H9 (cell line): ENCODE results near the gene FAM13A. TPM values are rescaled to one million over a fixed set of nuclear protein-coding genes. Genes with fewer than 3 reads are reported as not detected.

Source experiments
- DNase-seq: peaks from one replicate; pipeline ENCODE4 v3.0.0-alpha.2; 2017
- H2AFZ ChIP-seq: one replicate; pipeline ENCODE4 v1.6.1; 2013; ENCODE audit warnings: mild to moderate bottlenecking, low read length, control low read depth, moderate library complexity
- H2AK5ac ChIP-seq: 2 replicates; pipeline ENCODE4 v1.6.1; 2013; ENCODE audit warnings: low read length, control low read depth, mixed read lengths; ENCODE audit not compliant: insufficient read length
- H2BK120ac ChIP-seq: one replicate; pipeline ENCODE4 v1.6.1; 2013; ENCODE audit warnings: low read depth, mild to moderate bottlenecking, low read length, control low read depth, inconsistent platforms; ENCODE audit not compliant: poor library complexity, severe bottlenecking
- H2BK12ac ChIP-seq: 2 replicates; pipeline ENCODE4 v1.6.1; 2013; ENCODE audit warnings: low read length, control low read depth, mixed read lengths, low read depth; ENCODE audit not compliant: insufficient read length
- H2BK15ac ChIP-seq: 2 replicates; pipeline ENCODE4 v1.6.1; 2013; ENCODE audit warnings: low read depth, low read length, control low read depth
- H2BK20ac ChIP-seq: one replicate; pipeline ENCODE4 v1.6.1; 2013; ENCODE audit warnings: low read depth, mild to moderate bottlenecking, low read length, control low read depth, inconsistent platforms; ENCODE audit not compliant: poor library complexity, severe bottlenecking
- H2BK5ac ChIP-seq: 2 replicates; pipeline ENCODE4 v1.6.1; 2013; ENCODE audit warnings: low read length, control low read depth, mixed read lengths; ENCODE audit not compliant: insufficient read length
- H3K14ac ChIP-seq: 2 replicates; pipeline ENCODE4 v1.6.1; 2013; ENCODE audit warnings: low read length, control low read depth; ENCODE audit not compliant: insufficient read depth
- H3K18ac ChIP-seq: 2 replicates; pipeline ENCODE4 v1.6.1; 2013; ENCODE audit warnings: low read depth, mild to moderate bottlenecking, mixed read lengths, low read length, control low read depth; ENCODE audit not compliant: insufficient read length
- H3K23ac ChIP-seq: 2 replicates; pipeline ENCODE4 v1.6.1; 2013; ENCODE audit warnings: low read length, control low read depth, mixed read lengths, low read depth; ENCODE audit not compliant: insufficient read length
- H3K23me2 ChIP-seq: 2 replicates; pipeline ENCODE4 v1.6.1; 2013; ENCODE audit warnings: low read depth, mild to moderate bottlenecking, mixed read lengths, low read length, control low read depth; ENCODE audit not compliant: insufficient read length, poor library complexity, severe bottlenecking
- H3K27ac ChIP-seq: 2 replicates; pipeline ENCODE4 v1.5.1; 2013; ENCODE audit warnings: low read length, control low read depth, mixed read lengths, low read depth; ENCODE audit not compliant: insufficient read length
- H3K27me3 ChIP-seq: 2 replicates; pipeline ENCODE4 v1.6.1; 2013; ENCODE audit warnings: low read length, control low read depth, inconsistent platforms; ENCODE audit not compliant: insufficient read depth
- H3K4ac ChIP-seq: 2 replicates; pipeline ENCODE4 v1.6.1; 2013; ENCODE audit warnings: low read depth, mild to moderate bottlenecking, control low read depth, inconsistent platforms, low read length, moderate library complexity
- H3K4me1 ChIP-seq: 2 replicates; pipeline ENCODE4 v1.6.1; 2013; ENCODE audit warnings: low read length, control low read depth, inconsistent platforms; ENCODE audit not compliant: insufficient read depth
- H3K4me2 ChIP-seq: 2 replicates; pipeline ENCODE4 v1.6.1; 2013; ENCODE audit warnings: low read length, control low read depth, mixed read lengths; ENCODE audit not compliant: insufficient read length, insufficient read depth
- H3K56ac ChIP-seq: 2 replicates; pipeline ENCODE4 v1.6.1; 2013; ENCODE audit warnings: low read depth, mild to moderate bottlenecking, mixed read lengths, low read length, control low read depth; ENCODE audit not compliant: insufficient read length
- H3K79me1 ChIP-seq: 2 replicates; pipeline ENCODE4 v1.6.1; 2013; ENCODE audit warnings: low read depth, mild to moderate bottlenecking, moderate library complexity, low read length, control low read depth, inconsistent platforms; ENCODE audit not compliant: insufficient read depth, poor library complexity, severe bottlenecking
- H3K79me2 ChIP-seq: 2 replicates; pipeline ENCODE4 v1.6.1; 2013; ENCODE audit warnings: low read length, control low read depth, inconsistent platforms; ENCODE audit not compliant: insufficient read depth
- H3K9ac ChIP-seq: 2 replicates; pipeline ENCODE4 v1.6.1; 2013; ENCODE audit warnings: low read length, control low read depth, mixed read lengths; ENCODE audit not compliant: insufficient read length; ENCODE audit errors: extremely low read depth
- H3K9me3 ChIP-seq: one replicate; pipeline ENCODE4 v1.6.1; 2013; ENCODE audit warnings: low read depth, low read length, inconsistent platforms; ENCODE audit not compliant: control insufficient read depth
- H3T11ph ChIP-seq: one replicate; pipeline ENCODE4 v1.6.1; 2013; ENCODE audit warnings: mild to moderate bottlenecking, low read length, control low read depth, inconsistent platforms
- H4K20me1 ChIP-seq: one replicate; pipeline ENCODE4 v1.6.1; 2013; ENCODE audit not compliant: control insufficient read depth, insufficient read length, insufficient read depth
- H4K5ac ChIP-seq: 2 replicates; pipeline ENCODE4 v1.6.1; 2013; ENCODE audit warnings: low read depth, mild to moderate bottlenecking, mixed read lengths, low read length, control low read depth; ENCODE audit not compliant: insufficient read length
- H4K8ac ChIP-seq: replicated peaks from 2 replicates; pipeline ENCODE4 v1.6.1; 2013; ENCODE audit warnings: low read length, control low read depth, mixed read lengths, low read depth; ENCODE audit not compliant: insufficient read length
- H4K91ac ChIP-seq: 2 replicates; pipeline ENCODE4 v1.6.1; 2013; ENCODE audit warnings: low read depth, mild to moderate bottlenecking, moderate library complexity, mixed read lengths, low read length, control low read depth; ENCODE audit not compliant: insufficient read length
- H3K27ac Mint-ChIP-seq, 3 experiments: 2 replicates in 2 of 3; 3 replicates in 1 of 3; pipeline ENCODE4 v1.8.0; 2020 to 2021; ENCODE audit warnings: mixed read lengths in 3 of 3, mild to moderate bottlenecking in 1 of 3, moderate library complexity in 1 of 3
- H3K27me3 Mint-ChIP-seq: 2 replicates; pipeline ENCODE4 v1.8.0; 2021; ENCODE audit warnings: low read depth, mild to moderate bottlenecking, moderate library complexity, mixed read lengths
- H3K36me3 Mint-ChIP-seq, 3 experiments: 2 replicates in 2 of 3; 3 replicates in 1 of 3; pipeline ENCODE4 v1.8.0; 2020 to 2021; ENCODE audit warnings: low read depth in 3 of 3, mixed read lengths in 3 of 3; ENCODE audit not compliant: insufficient read depth in 1 of 3
- H3K4me1 Mint-ChIP-seq, 2 experiments: 2 replicates each; pipeline ENCODE4 v1.8.0; 2020; ENCODE audit warnings: mixed read lengths in 2 of 2
- H3K4me3 Mint-ChIP-seq, 2 experiments: 2 replicates in 1 of 2; 3 replicates in 1 of 2; pipeline ENCODE4 v1.8.0; 2020 to 2021; ENCODE audit warnings: mild to moderate bottlenecking in 2 of 2, mixed read lengths in 2 of 2, moderate library complexity in 1 of 2
- H3K9me3 Mint-ChIP-seq, 2 experiments: 2 replicates in 1 of 2; 3 replicates in 1 of 2; pipeline ENCODE4 v1.8.0; 2020; ENCODE audit warnings: mild to moderate bottlenecking in 2 of 2, mixed read lengths in 2 of 2, moderate library complexity in 1 of 2
- total RNA-seq: library from RNA; stranded (reverse); gene quantifications from 2 replicates; pipeline ENCODE4 v1.2.1, GENCODE V29; 2021
- TF ChIP-seq, protein P1 (sequence below): fragments of 200-600 bp; sonication (generic); conservative IDR thresholded peaks from 3 replicates; pipeline ENCODE4 v1.8.0; 2021; ENCODE audit warnings: antibody characterized with exemption, mild to moderate bottlenecking

FAM13A gene
- total RNA-seq, 1 experiment from 2014 or later, result 12.7 TPM

GRCh38 chr4:88705223-88705622, 351.8 kb downstream of the FAM13A start:
- no peak overlapping the region for H3K27ac Mint-ChIP-seq
- 0 out of 7 replicates have a peak, but pooled peaks cover 0 to 6% (median 0%) of the 10 kb centered on the region in 3 experiments for H3K36me3 Mint-ChIP-seq

More at GRCh38 chr4:88705223-88705622, 351.8 kb downstream of the FAM13A start:
- Histone ChIP-seq H3K27ac (no peak overlapping the region), H3K23me2 (no peaks in the 10 kb centered on the region), H3K14ac (no peak overlapping the region), H3K79me1 (no peaks in the 10 kb centered on the region), H3K27me3 (no peaks in the 10 kb centered on the region), H3K4ac (no peak overlapping the region), H2BK120ac (no peak overlapping the region), H3K4me1 (no peaks in the 10 kb centered on the region), H4K5ac (no peak overlapping the region), H2BK20ac (no peak overlapping the region), H2BK5ac (no peak overlapping the region), H2AFZ (no peak overlapping the region), H2AK5ac (no peak overlapping the region), H3K4me2 (no peak overlapping the region), H2BK12ac (no peak overlapping the region), H4K91ac (no peak overlapping the region), H3K9ac (no peak overlapping the region), H3K56ac (no peak overlapping the region), H3T11ph (no peak overlapping the region), H3K23ac (no peak overlapping the region), H3K9me3 (no peaks in the 10 kb centered on the region), H4K20me1 (no peaks in the 10 kb centered on the region), H3K79me2 (no peaks in the 10 kb centered on the region), H4K8ac (no peak overlapping the region), H2BK15ac (no peak overlapping the region), H3K18ac (no peak overlapping the region)
- DNase-seq, result no peak
- Mint-ChIP-seq H3K27me3 (no peaks in the 10 kb centered on the region), H3K4me1 (no peaks in the 10 kb centered on the region), H3K9me3 (no peaks in the 10 kb centered on the region), H3K4me3 (no peak overlapping the region)
- TF ChIP-seq, protein P1, sequence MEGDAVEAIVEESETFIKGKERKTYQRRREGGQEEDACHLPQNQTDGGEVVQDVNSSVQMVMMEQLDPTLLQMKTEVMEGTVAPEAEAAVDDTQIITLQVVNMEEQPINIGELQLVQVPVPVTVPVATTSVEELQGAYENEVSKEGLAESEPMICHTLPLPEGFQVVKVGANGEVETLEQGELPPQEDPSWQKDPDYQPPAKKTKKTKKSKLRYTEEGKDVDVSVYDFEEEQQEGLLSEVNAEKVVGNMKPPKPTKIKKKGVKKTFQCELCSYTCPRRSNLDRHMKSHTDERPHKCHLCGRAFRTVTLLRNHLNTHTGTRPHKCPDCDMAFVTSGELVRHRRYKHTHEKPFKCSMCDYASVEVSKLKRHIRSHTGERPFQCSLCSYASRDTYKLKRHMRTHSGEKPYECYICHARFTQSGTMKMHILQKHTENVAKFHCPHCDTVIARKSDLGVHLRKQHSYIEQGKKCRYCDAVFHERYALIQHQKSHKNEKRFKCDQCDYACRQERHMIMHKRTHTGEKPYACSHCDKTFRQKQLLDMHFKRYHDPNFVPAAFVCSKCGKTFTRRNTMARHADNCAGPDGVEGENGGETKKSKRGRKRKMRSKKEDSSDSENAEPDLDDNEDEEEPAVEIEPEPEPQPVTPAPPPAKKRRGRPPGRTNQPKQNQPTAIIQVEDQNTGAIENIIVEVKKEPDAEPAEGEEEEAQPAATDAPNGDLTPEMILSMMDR, result no peak
